H7 (cell line): ENCODE measurements around the gene KLF3. TPM values are rescaled to one million over a fixed set of nuclear protein-coding genes. Genes with fewer than 3 reads are reported as not detected.

Experiments used
- DNase-seq: peaks from one replicate; pipeline ENCODE4 v3.0.0; 2012
- H3K27me3 ChIP-seq: 2 replicates; pipeline ENCODE4 v1.6.0; 2011; ENCODE audit warnings: mild to moderate bottlenecking, low read length; ENCODE audit not compliant: control insufficient read depth, insufficient read depth
- H3K36me3 ChIP-seq: replicated peaks from 2 replicates; pipeline ENCODE4 v1.5.1; 2011; ENCODE audit warnings: low read length; ENCODE audit not compliant: control insufficient read depth, insufficient read depth
- H3K4me3 ChIP-seq: 2 replicates; pipeline ENCODE4 v1.5.1; 2011; ENCODE audit warnings: low read depth, mild to moderate bottlenecking, control low read depth, low read length, moderate library complexity; ENCODE audit not compliant: insufficient read depth
- total RNA-seq: library from RNA; depleted of rRNA; stranded (reverse); fragments of >200 nt; shearing (Covaris generic); gene quantifications from 2 replicates; pipeline ENCODE4 v1.2.3, GENCODE V29; 2014

Gene KLF3
- total RNA-seq, 1 experiment from 2014 or later = 8.8 TPM

GRCh38 chr4:38723114-38723513, 59.1 kb downstream of the KLF3 start:
- Histone ChIP-seq H3K27me3 (no peaks in the 10 kb centered on the region), H3K36me3 (no peaks in the 10 kb centered on the region), H3K4me3 (no peak overlapping the region)
- DNase-seq = no peak

- no peaks in the 10 kb centered on the region for H3K27me3 ChIP-seq
- no peak for DNase-seq
- H3K36me3 ChIP-seq = no peaks in the 10 kb centered on the region
- H3K4me3 ChIP-seq = no peak overlapping the region
Observed at GRCh38 chr4:38723726-38724474, 59.9 kb downstream of the KLF3 start.

- Histone ChIP-seq H3K4me3 (no peak overlapping the region), H3K27me3 (no peaks in the 10 kb centered on the region), H3K36me3 (no peaks in the 10 kb centered on the region)
- DNase-seq = no peak
Observed at GRCh38 chr4:38724475-38724808, 60.4 kb downstream of the KLF3 start.

GRCh38 chr4:38728631-38729141, 64.7 kb downstream of the KLF3 start:
- Histone ChIP-seq H3K27me3 (no peaks in the 10 kb centered on the region), H3K4me3 (no peak overlapping the region)
- peak; percentile 69 for DNase-seq

GRCh38 chr4:38730493-38730829, 66.5 kb downstream of the KLF3 start:
- no peak overlapping the region for H3K4me3 ChIP-seq
- no peaks in the 10 kb centered on the region for H3K36me3 ChIP-seq
- H3K27me3 ChIP-seq = no peaks in the 10 kb centered on the region
- DNase-seq = no peak

More at GRCh38 chr4:38728631-38729141, 64.7 kb downstream of the KLF3 start:
- H3K36me3 ChIP-seq = no peaks in the 10 kb centered on the region

- Histone ChIP-seq H3K36me3 (no peaks in the 10 kb centered on the region), H3K27me3 (no peaks in the 10 kb centered on the region), H3K4me3 (no peak overlapping the region)
- peak; percentile 81 for DNase-seq
Observed at GRCh38 chr4:38730830-38731646, 67.0 kb downstream of the KLF3 start.

GRCh38 chr4:38733663-38734062, 69.7 kb downstream of the KLF3 start:
- Histone ChIP-seq H3K27me3 (no peaks in the 10 kb centered on the region), H3K36me3 (no peaks in the 10 kb centered on the region), H3K4me3 (no peak overlapping the region)
- no peak for DNase-seq

- no peak for DNase-seq
- Histone ChIP-seq H3K36me3 (no peaks in the 10 kb centered on the region), H3K4me3 (no peak overlapping the region), H3K27me3 (no peaks in the 10 kb centered on the region)
Observed at GRCh38 chr4:38734446-38734845, 70.4 kb downstream of the KLF3 start.

- Histone ChIP-seq H3K27me3 (no peaks in the 10 kb centered on the region), H3K36me3 (no peaks in the 10 kb centered on the region), H3K4me3 (no peak overlapping the region)
- DNase-seq = no peak
Observed at GRCh38 chr4:38734911-38735310, 70.9 kb downstream of the KLF3 start.

- Histone ChIP-seq H3K4me3 (no peak overlapping the region), H3K27me3 (no peaks in the 10 kb centered on the region)
Observed at GRCh38 chr4:38735870-38736269, 71.9 kb downstream of the KLF3 start.

GRCh38 chr4:38738940-38739803, 75.2 kb downstream of the KLF3 start:
- Histone ChIP-seq H3K36me3 (no peaks in the 10 kb centered on the region), H3K27me3 (no peaks in the 10 kb centered on the region), H3K4me3 (no peak overlapping the region)
- no peak for DNase-seq

More at GRCh38 chr4:38735870-38736269, 71.9 kb downstream of the KLF3 start:
- DNase-seq = no peak
- no peaks in the 10 kb centered on the region for H3K36me3 ChIP-seq

GRCh38 chr4:38740303-38740702, 76.3 kb downstream of the KLF3 start:
- H3K27me3 ChIP-seq = no peaks in the 10 kb centered on the region
- DNase-seq = no peak
- H3K36me3 ChIP-seq = no peaks in the 10 kb centered on the region
- no peak overlapping the region for H3K4me3 ChIP-seq

- Histone ChIP-seq H3K27me3 (no peaks in the 10 kb centered on the region), H3K36me3 (no peaks in the 10 kb centered on the region), H3K4me3 (no peak overlapping the region)
- DNase-seq = no peak
Observed at GRCh38 chr4:38743866-38744265, 79.9 kb downstream of the KLF3 start.

- H3K36me3 ChIP-seq = no peaks in the 10 kb centered on the region
- H3K4me3 ChIP-seq = no peak overlapping the region
- DNase-seq = no peak
- no peaks in the 10 kb centered on the region for H3K27me3 ChIP-seq
Observed at GRCh38 chr4:38745881-38746280, 81.9 kb downstream of the KLF3 start.
